Karpas-422 (cell line): ENCODE results near the gene RIPOR3. TPM values are rescaled to one million over a fixed set of nuclear protein-coding genes. Genes with fewer than 3 reads are reported as not detected.

Experiments
- DNase-seq: peaks from one replicate; pipeline ENCODE4 v3.0.0-alpha.2; 2015
- H2AFZ ChIP-seq: fragments of 200-600 bp; sonication (generic); 2 replicates; pipeline ENCODE4 v1.6.1; 2014; ENCODE audit warnings: antibody characterized with exemption, low read length, mixed read lengths
- H3K27ac ChIP-seq: fragments of 200-600 bp; sonication (generic); 2 replicates; pipeline ENCODE4 v1.5.1; 2014; ENCODE audit warnings: mild to moderate bottlenecking, low read length, moderate library complexity
- H3K27me3 ChIP-seq: fragments of 200-600 bp; sonication (generic); 2 replicates; pipeline ENCODE4 v1.6.1; 2014; ENCODE audit warnings: low read length, mixed read lengths
- H3K36me3 ChIP-seq: fragments of 200-600 bp; sonication (generic); 2 replicates; pipeline ENCODE4 v1.6.1; 2014; ENCODE audit warnings: low read length, mixed read lengths; ENCODE audit not compliant: insufficient read depth
- H3K4me1 ChIP-seq: fragments of 200-600 bp; sonication (generic); 2 replicates; pipeline ENCODE4 v1.6.1; 2014; ENCODE audit warnings: mild to moderate bottlenecking, low read length, mixed read lengths
- H3K4me2 ChIP-seq: fragments of 200-600 bp; sonication (generic); 2 replicates; pipeline ENCODE4 v1.6.1; 2014; ENCODE audit warnings: low read length, low read depth, mild to moderate bottlenecking; ENCODE audit not compliant: poor library complexity, severe bottlenecking
- H3K4me3 ChIP-seq: fragments of 200-600 bp; sonication (generic); 2 replicates; pipeline ENCODE4 v1.5.1; 2014; ENCODE audit warnings: mild to moderate bottlenecking, antibody characterized with exemption, low read length, mixed read lengths
- H3K79me2 ChIP-seq: fragments of 200-600 bp; sonication (generic); 2 replicates; pipeline ENCODE4 v1.6.1; 2014; ENCODE audit warnings: mild to moderate bottlenecking, low read length, mixed read lengths
- H3K9ac ChIP-seq: fragments of 200-600 bp; sonication (generic); 2 replicates; pipeline ENCODE4 v1.6.0; 2014; ENCODE audit warnings: low read length
- H3K9me2 ChIP-seq: fragments of 200-600 bp; sonication (generic), shearing (Covaris generic); replicated peaks from 2 replicates; pipeline ENCODE4 v1.6.0; 2014; ENCODE audit warnings: mild to moderate bottlenecking, low read length, moderate library complexity; ENCODE audit not compliant: insufficient read depth
- H3K9me3 ChIP-seq: fragments of 300-700, 200-600 bp; sonication (generic); 2 replicates; pipeline ENCODE4 v1.6.1; 2014; ENCODE audit warnings: low read length, mixed read lengths
- H4K20me1 ChIP-seq: fragments of 200-600 bp; sonication (generic); 2 replicates; pipeline ENCODE4 v1.6.1; 2014; ENCODE audit warnings: mild to moderate bottlenecking, antibody characterized with exemption, low read length, low read depth; ENCODE audit not compliant: insufficient read depth
- total RNA-seq: library from RNA; depleted of rRNA; stranded (reverse); fragments of >200 nt; shearing (Covaris generic); gene quantifications from 2 replicates; pipeline ENCODE4 v1.2.3, GENCODE V29; 2014; ENCODE audit warnings: low replicate concordance

Gene RIPOR3
- total RNA-seq, 1 experiment from 2014 or later = not detected

DNA sequence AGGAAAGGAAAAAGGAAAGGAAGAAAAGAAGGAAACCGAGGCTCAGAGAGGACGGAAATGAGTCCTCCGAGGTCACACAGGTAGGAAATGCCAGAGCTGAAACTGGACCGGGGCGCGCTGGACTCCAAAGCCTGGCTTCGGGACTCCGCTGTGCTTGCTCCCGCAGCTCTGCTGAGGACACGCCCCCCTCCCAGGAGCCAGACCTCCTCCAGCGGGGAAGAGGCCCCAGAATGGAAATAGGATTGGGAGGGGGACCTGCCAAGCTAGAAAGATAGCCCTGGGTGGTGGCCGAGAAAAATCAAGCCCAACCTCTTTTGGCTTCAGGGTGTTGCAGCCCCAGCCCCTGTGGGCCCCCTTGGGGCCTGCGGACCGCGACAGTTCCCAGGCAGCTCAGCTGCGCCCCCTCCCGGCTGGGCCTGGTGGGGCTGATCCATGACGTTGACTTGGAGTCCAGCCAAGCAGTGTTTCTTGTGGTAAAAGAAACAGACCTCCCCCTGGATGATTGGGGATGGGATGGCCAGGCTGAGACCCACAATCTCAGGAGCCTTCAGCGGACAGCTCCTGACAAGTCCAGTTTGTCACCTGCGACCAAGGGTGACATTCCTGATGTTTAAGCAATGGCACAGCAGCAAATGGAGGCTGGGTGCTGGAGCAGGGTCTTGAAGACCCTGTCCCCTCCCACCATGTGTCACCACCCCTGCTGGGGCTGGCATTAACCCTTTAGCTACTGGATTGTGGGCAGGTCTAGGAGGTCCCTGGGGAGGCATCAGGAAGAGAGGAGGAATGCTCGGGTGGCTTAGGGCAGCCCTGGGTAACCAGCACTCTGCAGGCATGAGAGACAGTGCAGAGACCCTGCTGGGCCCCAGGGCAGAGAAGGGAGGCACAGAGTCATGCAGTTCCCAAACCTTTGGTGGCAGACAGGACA is 55.4 kb downstream of the RIPOR3 start:
- Histone ChIP-seq H3K9ac (no peak overlapping the region), H2AFZ (no peak overlapping the region), H3K27me3 (no peaks in the 10 kb centered on the region), H3K4me2 (no peak overlapping the region), H3K36me3 (no peaks in the 10 kb centered on the region), H3K9me2 (no peaks in the 10 kb centered on the region), H3K4me1 (no peaks in the 10 kb centered on the region), H4K20me1 (no peaks in the 10 kb centered on the region), H3K27ac (no peak overlapping the region), H3K4me3 (no peak overlapping the region), H3K9me3 (no peaks in the 10 kb centered on the region), H3K79me2 (no peaks in the 10 kb centered on the region)
- DNase-seq = peak; percentile 88

DNA sequence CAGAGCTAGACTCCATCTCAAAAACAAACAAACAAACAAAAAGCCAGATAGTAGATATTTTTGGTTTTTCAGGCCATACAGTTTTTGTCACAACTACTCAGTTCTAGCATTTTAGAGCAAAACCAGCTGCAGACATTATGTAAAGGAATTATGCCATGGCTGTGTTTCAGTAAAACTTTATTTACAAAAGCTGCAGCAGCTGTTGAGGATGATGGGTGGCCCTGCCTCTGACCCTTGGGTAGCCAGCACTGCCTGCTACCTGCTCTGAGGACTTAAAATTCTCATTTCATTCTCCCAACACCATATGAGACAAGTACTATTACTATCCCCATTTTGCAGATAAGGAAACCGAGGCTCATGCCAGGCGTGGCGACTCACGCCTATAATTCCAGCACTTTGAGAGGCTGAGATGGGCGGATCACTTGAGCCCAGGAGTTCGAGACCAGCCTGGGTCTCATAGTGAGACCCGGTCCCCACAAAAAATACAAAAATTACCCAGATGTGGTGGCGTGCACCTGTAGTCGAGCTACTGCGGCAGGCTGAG is 56.3 kb downstream of the RIPOR3 start:
- DNase-seq = no peak
- Histone ChIP-seq H4K20me1 (no peaks in the 10 kb centered on the region), H3K9me2 (no peaks in the 10 kb centered on the region), H3K9me3 (no peaks in the 10 kb centered on the region), H3K27me3 (no peaks in the 10 kb centered on the region), H3K4me3 (no peak overlapping the region), H3K27ac (no peak overlapping the region), H3K9ac (no peak overlapping the region), H2AFZ (no peak overlapping the region), H3K4me2 (no peak overlapping the region), H3K4me1 (no peaks in the 10 kb centered on the region), H3K36me3 (no peaks in the 10 kb centered on the region), H3K79me2 (no peaks in the 10 kb centered on the region)

DNA sequence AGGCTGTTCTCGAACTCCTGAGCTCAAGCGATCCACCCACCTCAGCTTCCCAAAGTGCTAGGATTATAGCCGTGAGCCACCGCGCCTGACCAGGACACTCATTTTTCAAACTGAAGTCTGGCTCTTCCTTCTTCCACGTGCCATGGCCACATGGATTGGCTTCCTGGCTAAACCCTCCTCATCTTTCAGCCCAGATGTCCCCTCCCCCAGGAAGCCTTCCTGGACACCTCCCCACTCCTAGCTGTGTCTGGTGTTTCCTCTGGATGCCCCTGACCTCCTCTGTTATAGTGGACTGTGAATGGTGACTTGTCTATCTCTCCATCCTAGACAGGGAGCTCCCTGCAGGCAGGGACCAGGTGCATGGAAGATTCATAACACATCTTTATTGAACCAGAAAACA is 57.2 kb downstream of the RIPOR3 start:
- H2AFZ ChIP-seq = no peak overlapping the region
- no peaks in the 10 kb centered on the region for H3K4me1 ChIP-seq
- no peaks in the 10 kb centered on the region for H3K79me2 ChIP-seq

DNA sequence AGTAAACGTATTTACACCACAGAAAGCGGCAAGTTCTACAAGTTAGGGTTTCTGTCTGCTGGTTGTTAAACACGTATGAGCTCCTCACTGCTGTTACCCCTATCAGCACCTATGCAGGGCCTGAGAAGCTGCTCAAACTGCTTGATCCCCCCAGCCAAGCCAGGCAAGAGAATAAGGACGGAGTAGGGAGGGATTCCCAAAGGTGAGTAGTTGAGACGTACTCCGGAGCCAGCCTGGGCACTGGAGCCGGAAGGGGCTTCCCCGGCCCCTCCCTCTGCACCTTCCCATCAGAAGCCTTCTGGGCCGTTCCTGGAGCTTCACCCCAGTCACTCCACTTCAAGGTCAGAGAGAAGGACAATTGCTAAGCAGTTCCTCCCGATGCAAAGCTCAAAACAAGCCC is 58.0 kb downstream of the RIPOR3 start:
- Histone ChIP-seq H3K27ac (no peak overlapping the region), H3K4me3 (no peak overlapping the region), H3K9me2 (no peaks in the 10 kb centered on the region), H2AFZ (no peak overlapping the region), H3K27me3 (no peaks in the 10 kb centered on the region), H3K4me2 (no peak overlapping the region), H3K36me3 (no peaks in the 10 kb centered on the region), H3K9ac (no peak overlapping the region), H3K4me1 (no peaks in the 10 kb centered on the region), H4K20me1 (no peaks in the 10 kb centered on the region), H3K9me3 (no peaks in the 10 kb centered on the region), H3K79me2 (no peaks in the 10 kb centered on the region)
- DNase-seq = no peak

More for the DNA sequence above, 57.2 kb downstream of the RIPOR3 start:
- H3K9ac ChIP-seq = no peak overlapping the region
- H4K20me1 ChIP-seq = no peaks in the 10 kb centered on the region
- H3K9me3 ChIP-seq = no peaks in the 10 kb centered on the region
- no peaks in the 10 kb centered on the region for H3K36me3 ChIP-seq
- no peak for DNase-seq
- no peak overlapping the region for H3K4me2 ChIP-seq
- H3K9me2 ChIP-seq = no peaks in the 10 kb centered on the region
- no peak overlapping the region for H3K4me3 ChIP-seq
- H3K27me3 ChIP-seq = no peaks in the 10 kb centered on the region
- no peak overlapping the region for H3K27ac ChIP-seq

DNA sequence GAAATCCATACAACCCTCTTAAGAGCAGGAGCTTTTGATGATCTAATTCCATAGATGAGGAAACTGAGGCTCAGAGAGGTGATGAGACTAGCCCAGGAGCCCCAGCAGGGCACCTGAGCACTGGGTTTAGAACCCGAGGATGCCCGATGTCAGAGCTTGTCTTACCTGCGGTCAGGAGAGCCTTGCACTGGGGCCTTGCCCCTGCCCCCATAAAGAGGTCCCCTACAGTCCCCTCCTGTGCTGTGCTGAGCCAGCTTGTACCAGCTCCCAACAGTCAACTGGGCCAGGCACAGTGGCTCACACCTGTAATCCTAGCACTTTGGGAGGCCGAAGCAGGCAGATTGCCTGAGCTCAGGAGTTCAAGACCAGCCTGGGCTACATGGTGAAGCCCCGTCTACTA is 58.6 kb downstream of the RIPOR3 start:
- H3K36me3 ChIP-seq = no peaks in the 10 kb centered on the region

DNA sequence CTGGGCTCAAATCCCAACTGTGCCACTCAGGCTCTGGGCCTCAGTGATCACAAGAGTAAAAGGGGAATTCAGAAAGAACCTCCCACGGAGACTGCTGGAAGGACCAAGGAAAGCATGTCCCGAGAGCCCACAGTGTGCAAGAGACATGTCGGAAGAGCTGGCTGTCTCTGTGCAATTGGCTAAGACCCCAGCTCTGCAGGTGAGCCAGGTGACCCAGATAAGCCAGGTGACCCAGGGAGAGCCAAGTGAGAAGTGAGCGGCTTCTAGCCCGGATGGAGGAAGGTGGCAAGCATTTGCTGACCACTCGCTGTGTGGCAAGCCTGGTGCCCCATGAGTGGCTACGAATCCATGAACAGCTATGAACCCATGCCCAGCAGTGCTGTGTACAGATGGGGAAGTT is 59.1 kb downstream of the RIPOR3 start:
- H3K9ac ChIP-seq = no peak overlapping the region
- H3K4me3 ChIP-seq = no peak overlapping the region

More for the DNA sequence above, 58.6 kb downstream of the RIPOR3 start:
- no peak overlapping the region for H3K9ac ChIP-seq
- DNase-seq = no peak
- no peak overlapping the region for H3K4me3 ChIP-seq
- no peak overlapping the region for H2AFZ ChIP-seq
- no peaks in the 10 kb centered on the region for H3K79me2 ChIP-seq
- H3K27ac ChIP-seq = no peak overlapping the region
- no peak overlapping the region for H3K4me2 ChIP-seq
- no peaks in the 10 kb centered on the region for H3K27me3 ChIP-seq
- H4K20me1 ChIP-seq = no peaks in the 10 kb centered on the region
- H3K4me1 ChIP-seq = no peaks in the 10 kb centered on the region
- no peaks in the 10 kb centered on the region for H3K9me2 ChIP-seq
- H3K9me3 ChIP-seq = no peaks in the 10 kb centered on the region

DNA sequence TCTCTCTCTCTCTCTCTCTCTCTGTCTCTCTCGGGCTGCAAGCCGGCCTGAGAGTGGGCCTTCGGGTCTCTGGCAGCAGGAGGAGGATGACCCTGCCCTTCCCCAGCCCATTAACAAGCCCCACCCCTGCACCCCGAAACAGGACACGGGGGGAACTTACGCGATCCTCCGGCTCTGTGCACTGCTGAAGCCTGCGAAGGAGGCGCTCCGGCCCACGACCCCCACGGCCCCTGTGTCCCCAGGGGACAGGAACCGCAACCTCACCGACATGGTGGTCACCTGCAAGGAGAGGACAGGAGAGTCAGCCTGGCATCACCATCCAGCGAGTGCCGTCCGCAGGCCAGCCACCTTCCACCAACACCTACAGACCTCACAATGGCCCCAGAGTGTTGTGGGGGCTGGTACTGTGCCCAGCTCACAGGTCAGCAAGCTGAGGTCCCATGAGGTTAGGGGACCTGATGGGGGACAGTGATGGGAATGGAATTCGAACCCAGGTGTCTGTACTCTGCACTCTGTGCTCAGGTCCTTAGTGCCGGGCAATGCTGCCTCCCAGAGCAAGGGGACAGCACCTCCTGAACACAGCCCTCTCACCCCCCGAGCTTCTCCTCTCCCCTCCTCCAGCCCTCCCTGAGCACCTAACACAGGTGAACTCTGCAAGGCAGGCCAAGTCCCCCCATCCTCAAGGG is 60.6 kb downstream of the RIPOR3 start:
- H3K79me2 ChIP-seq = no peaks in the 10 kb centered on the region
- H3K9ac ChIP-seq = no peak overlapping the region
- no peaks in the 10 kb centered on the region for H3K9me2 ChIP-seq
- no peak overlapping the region for H3K4me3 ChIP-seq
- H3K4me2 ChIP-seq = no peak overlapping the region
- H3K27ac ChIP-seq = no peak overlapping the region
- no peak overlapping the region for H2AFZ ChIP-seq
- no peaks in the 10 kb centered on the region for H3K9me3 ChIP-seq
- no peaks in the 10 kb centered on the region for H3K36me3 ChIP-seq
- no peaks in the 10 kb centered on the region for H3K27me3 ChIP-seq
- no peak for DNase-seq
- H4K20me1 ChIP-seq = no peaks in the 10 kb centered on the region
- no peaks in the 10 kb centered on the region for H3K4me1 ChIP-seq

More for the DNA sequence above, 59.1 kb downstream of the RIPOR3 start:
- Histone ChIP-seq H3K9me2 (no peaks in the 10 kb centered on the region), H3K9me3 (no peaks in the 10 kb centered on the region), H3K79me2 (no peaks in the 10 kb centered on the region), H3K27ac (no peak overlapping the region), H4K20me1 (no peaks in the 10 kb centered on the region), H3K36me3 (no peaks in the 10 kb centered on the region), H3K4me1 (no peaks in the 10 kb centered on the region), H3K4me2 (no peak overlapping the region), H2AFZ (no peak overlapping the region), H3K27me3 (no peaks in the 10 kb centered on the region)
- no peak for DNase-seq

DNA sequence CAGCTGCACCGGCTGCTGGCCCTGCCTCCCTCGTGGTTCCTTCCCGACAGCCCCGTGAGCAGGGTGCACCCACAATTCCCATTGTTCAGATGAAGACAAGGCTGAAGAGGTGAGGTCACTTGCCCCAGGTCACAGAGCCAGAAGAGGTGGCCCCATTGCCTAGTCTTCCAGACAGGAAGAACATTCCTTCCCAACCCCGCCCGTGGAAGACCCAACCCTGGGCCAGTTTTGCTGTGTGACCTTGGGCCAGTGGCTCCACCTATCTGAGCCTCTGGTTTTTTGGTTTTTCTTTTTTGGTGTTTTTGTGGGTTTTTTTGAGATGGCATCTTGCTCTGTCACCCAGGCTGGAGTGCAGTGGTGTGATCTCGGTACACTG is 61.7 kb downstream of the RIPOR3 start:
- no peak for DNase-seq
- Histone ChIP-seq H3K4me3 (no peak overlapping the region), H4K20me1 (no peaks in the 10 kb centered on the region), H3K9me2 (no peaks in the 10 kb centered on the region), H3K9me3 (no peaks in the 10 kb centered on the region), H3K36me3 (no peaks in the 10 kb centered on the region), H3K4me1 (no peaks in the 10 kb centered on the region), H3K79me2 (no peaks in the 10 kb centered on the region), H3K27me3 (no peaks in the 10 kb centered on the region), H2AFZ (no peak overlapping the region), H3K27ac (no peak overlapping the region), H3K9ac (no peak overlapping the region), H3K4me2 (no peak overlapping the region)
